Stimulated activated CD4-positive, alpha-beta T cell treated with anti-CD3 and anti-CD28 coated beads, Interleukin-4, amount 100 ng/mL, for 1 hour (primary cell): Measurements from ENCODE around the gene OPHN1.
"Not testable (repeated sequence)": the region's sequence is repeated elsewhere in the genome, so short reads cannot be mapped to it uniquely, and the experiment has no call there.

Experiments
- DNase-seq: peaks from one replicate; pipeline ENCODE4 v3.0.0-alpha.2; 2020

Gene OPHN1

GRCh38 chrX:68354879-68355628 is 78.2 kb downstream of the OPHN1 start:
- DNase-seq: no peak

- no peak for DNase-seq
Observed at GRCh38 chrX:68345025-68345424, 88.3 kb downstream of the OPHN1 start.

- no peak for DNase-seq
Observed at GRCh38 chrX:68343551-68343950, 89.7 kb downstream of the OPHN1 start.

GRCh38 chrX:68332201-68332731 is 101.0 kb downstream of the OPHN1 start:
- DNase-seq: no peak

GRCh38 chrX:68326841-68327240 is 106.5 kb downstream of the OPHN1 start:
- DNase-seq: not testable (repeated sequence)

GRCh38 chrX:68307769-68308168 is 125.5 kb downstream of the OPHN1 start:
- DNase-seq: no peak

GRCh38 chrX:68304602-68305001 is 128.7 kb downstream of the OPHN1 start:
- no peak for DNase-seq

- no peak for DNase-seq
Observed at GRCh38 chrX:68299898-68300297, 133.4 kb downstream of the OPHN1 start.

- no peak for DNase-seq
Observed at GRCh38 chrX:68292471-68292870, 140.8 kb downstream of the OPHN1 start.

- DNase-seq: no peak
Observed at GRCh38 chrX:68288127-68288526, 145.2 kb downstream of the OPHN1 start.

- no peak for DNase-seq
Observed at GRCh38 chrX:68287419-68287818, 145.9 kb downstream of the OPHN1 start.

GRCh38 chrX:68286980-68287379 is 146.3 kb downstream of the OPHN1 start:
- no peak for DNase-seq

- no peak for DNase-seq
Observed at GRCh38 chrX:68286076-68286475, 147.2 kb downstream of the OPHN1 start.

GRCh38 chrX:68284281-68284904 is 148.9 kb downstream of the OPHN1 start:
- DNase-seq: no peak

- no peak for DNase-seq
Observed at GRCh38 chrX:68273887-68274286, 159.4 kb downstream of the OPHN1 start.

- not testable (repeated sequence) for DNase-seq
Observed at GRCh38 chrX:68264793-68265192, 168.5 kb downstream of the OPHN1 start.

GRCh38 chrX:68261060-68261672 is 172.1 kb downstream of the OPHN1 start:
- no peak for DNase-seq

GRCh38 chrX:68256990-68257389 is 176.3 kb downstream of the OPHN1 start:
- DNase-seq: no peak

GRCh38 chrX:68254738-68255645 is 178.3 kb downstream of the OPHN1 start:
- no peak for DNase-seq

- no peak for DNase-seq
Observed at GRCh38 chrX:68252664-68253063, 180.6 kb downstream of the OPHN1 start.

GRCh38 chrX:68249903-68250302 is 183.4 kb downstream of the OPHN1 start:
- no peak for DNase-seq

GRCh38 chrX:68249401-68249831 is 183.9 kb downstream of the OPHN1 start:
- no peak for DNase-seq

GRCh38 chrX:68238568-68238967 is 194.7 kb downstream of the OPHN1 start:
- DNase-seq: no peak
